T-helper 2 cell treated with Interferon-gamma antibody and Interleukin-4, amounts not matched to agents 5 μg/mL and 100 μg/mL, for 36 hours (primary cell): Measurements from ENCODE around the gene GRAMD4.

Experiments
- DNase-seq: peaks from one replicate; pipeline ENCODE4 v3.0.0; 2021; ENCODE audit warnings: low spot score
- H3K27ac Mint-ChIP-seq: one replicate; pipeline ENCODE4 v1.8.0; 2021; ENCODE audit warnings: mild to moderate bottlenecking, mixed read lengths
- H3K27me3 Mint-ChIP-seq: one replicate; pipeline ENCODE4 v1.8.0; 2021; ENCODE audit warnings: low read depth, mixed read lengths
- H3K36me3 Mint-ChIP-seq: one replicate; pipeline ENCODE4 v1.8.0; 2021; ENCODE audit warnings: low read depth, mixed read lengths
- H3K4me1 Mint-ChIP-seq: one replicate; pipeline ENCODE4 v1.8.0; 2021; ENCODE audit warnings: low read depth, mixed read lengths
- H3K4me3 Mint-ChIP-seq: one replicate; pipeline ENCODE4 v1.8.0; 2022; ENCODE audit warnings: mild to moderate bottlenecking, moderate library complexity, mixed read lengths
- H3K9me3 Mint-ChIP-seq: one replicate; pipeline ENCODE4 v1.8.0; 2021; ENCODE audit warnings: mixed read lengths

The GRAMD4 gene

GRCh38 chr22:46652847-46653331, 32.7 kb downstream of the GRAMD4 start:
- H3K27me3 Mint-ChIP-seq = no peaks in the 10 kb centered on the region
- no peak overlapping the region for H3K4me3 Mint-ChIP-seq
- no peak for DNase-seq
- H3K36me3 Mint-ChIP-seq = peaks cover 1% of the 10 kb centered on the region
- peaks cover 15% of the 10 kb centered on the region for H3K4me1 Mint-ChIP-seq
- H3K9me3 Mint-ChIP-seq = no peaks in the 10 kb centered on the region
- no peak overlapping the region for H3K27ac Mint-ChIP-seq

- H3K4me1 Mint-ChIP-seq = peaks cover 15% of the 10 kb centered on the region
These were observed 33.4 kb downstream of the GRAMD4 start for GRCh38 chr22:46653596-46653995.

GRCh38 chr22:46654426-46654825, 34.2 kb downstream of the GRAMD4 start:
- Mint-ChIP-seq H3K9me3 (no peaks in the 10 kb centered on the region), H3K27me3 (no peaks in the 10 kb centered on the region), H3K27ac (no peak overlapping the region), H3K4me1 (peaks cover 15% of the 10 kb centered on the region), H3K36me3 (no peaks in the 10 kb centered on the region), H3K4me3 (no peak overlapping the region)
- no peak for DNase-seq

More at GRCh38 chr22:46653596-46653995, 33.4 kb downstream of the GRAMD4 start:
- peak; percentile 72 for DNase-seq
- Mint-ChIP-seq H3K9me3 (no peaks in the 10 kb centered on the region), H3K4me3 (no peak overlapping the region), H3K36me3 (no peaks in the 10 kb centered on the region), H3K27me3 (no peaks in the 10 kb centered on the region), H3K27ac (peak overlapping the region; percentile 36)

GRCh38 chr22:46654927-46655595, 34.9 kb downstream of the GRAMD4 start:
- H3K9me3 Mint-ChIP-seq = no peaks in the 10 kb centered on the region
- no peaks in the 10 kb centered on the region for H3K27me3 Mint-ChIP-seq
- DNase-seq = no peak
- no peaks in the 10 kb centered on the region for H3K36me3 Mint-ChIP-seq
- no peak overlapping the region for H3K4me3 Mint-ChIP-seq
- peak overlapping the region; percentile 5 for H3K27ac Mint-ChIP-seq
- peaks cover 17% of the 10 kb centered on the region for H3K4me1 Mint-ChIP-seq

GRCh38 chr22:46655861-46656608, 35.8 kb downstream of the GRAMD4 start:
- Mint-ChIP-seq H3K4me3 (no peak overlapping the region), H3K36me3 (no peaks in the 10 kb centered on the region), H3K4me1 (peaks cover 23% of the 10 kb centered on the region), H3K27me3 (no peaks in the 10 kb centered on the region), H3K9me3 (no peaks in the 10 kb centered on the region), H3K27ac (no peak overlapping the region)
- DNase-seq = no peak

GRCh38 chr22:46656856-46657654, 36.9 kb downstream of the GRAMD4 start:
- no peaks in the 10 kb centered on the region for H3K9me3 Mint-ChIP-seq
- no peaks in the 10 kb centered on the region for H3K36me3 Mint-ChIP-seq
- no peak overlapping the region for H3K4me3 Mint-ChIP-seq
- no peak for DNase-seq
- H3K27me3 Mint-ChIP-seq = no peaks in the 10 kb centered on the region
- peak overlapping the region; percentile 57 for H3K27ac Mint-ChIP-seq
- H3K4me1 Mint-ChIP-seq = peaks cover 17% of the 10 kb centered on the region

- H3K9me3 Mint-ChIP-seq = no peaks in the 10 kb centered on the region
- no peaks in the 10 kb centered on the region for H3K36me3 Mint-ChIP-seq
- peaks cover 16% of the 10 kb centered on the region for H3K4me1 Mint-ChIP-seq
- no peak overlapping the region for H3K27ac Mint-ChIP-seq
- H3K27me3 Mint-ChIP-seq = no peaks in the 10 kb centered on the region
- DNase-seq = no peak
- H3K4me3 Mint-ChIP-seq = no peak overlapping the region
These were observed 37.4 kb downstream of the GRAMD4 start for GRCh38 chr22:46657655-46657953.

- no peak for DNase-seq
- Mint-ChIP-seq H3K4me1 (peaks cover 12% of the 10 kb centered on the region), H3K4me3 (no peak overlapping the region), H3K27ac (no peak overlapping the region), H3K27me3 (no peaks in the 10 kb centered on the region), H3K36me3 (no peaks in the 10 kb centered on the region), H3K9me3 (no peaks in the 10 kb centered on the region)
These were observed 38.1 kb downstream of the GRAMD4 start for GRCh38 chr22:46657996-46658947.

- DNase-seq = no peak
- H3K27ac Mint-ChIP-seq = peak overlapping the region; percentile 31
- no peaks in the 10 kb centered on the region for H3K9me3 Mint-ChIP-seq
- H3K27me3 Mint-ChIP-seq = no peaks in the 10 kb centered on the region
- H3K36me3 Mint-ChIP-seq = peaks cover 2% of the 10 kb centered on the region
- peaks cover 7% of the 10 kb centered on the region for H3K4me1 Mint-ChIP-seq
- no peak overlapping the region for H3K4me3 Mint-ChIP-seq
These were observed 39.0 kb downstream of the GRAMD4 start for GRCh38 chr22:46659059-46659790.

GRCh38 chr22:46659791-46660186, 39.6 kb downstream of the GRAMD4 start:
- Mint-ChIP-seq H3K4me3 (no peak overlapping the region), H3K27ac (no peak overlapping the region), H3K9me3 (no peaks in the 10 kb centered on the region), H3K27me3 (no peaks in the 10 kb centered on the region), H3K36me3 (peaks cover 2% of the 10 kb centered on the region), H3K4me1 (peaks cover 7% of the 10 kb centered on the region)
- DNase-seq = no peak

- Mint-ChIP-seq H3K27me3 (no peaks in the 10 kb centered on the region), H3K9me3 (no peaks in the 10 kb centered on the region), H3K4me1 (peaks cover 7% of the 10 kb centered on the region), H3K36me3 (peaks cover 2% of the 10 kb centered on the region), H3K27ac (no peak overlapping the region), H3K4me3 (no peak overlapping the region)
- DNase-seq = no peak
These were observed 40.5 kb downstream of the GRAMD4 start for GRCh38 chr22:46660604-46661201.

GRCh38 chr22:46661221-46661851, 41.1 kb downstream of the GRAMD4 start:
- no peaks in the 10 kb centered on the region for H3K27me3 Mint-ChIP-seq
- H3K27ac Mint-ChIP-seq = no peak overlapping the region
- H3K9me3 Mint-ChIP-seq = no peaks in the 10 kb centered on the region
- peaks cover 7% of the 10 kb centered on the region for H3K4me1 Mint-ChIP-seq
- H3K4me3 Mint-ChIP-seq = no peak overlapping the region
- peak; percentile 24 for DNase-seq
- H3K36me3 Mint-ChIP-seq = peaks cover 2% of the 10 kb centered on the region
